PC-9 (cell line): ENCODE measurements around the gene BPIFB2. TPM values are rescaled to one million over a fixed set of nuclear protein-coding genes. Genes with fewer than 3 reads are reported as not detected.
"Not testable (repeated sequence)": the region's sequence is repeated elsewhere in the genome, so short reads cannot be mapped to it uniquely, and the experiment has no call there.

Experiments
- BruUV-seq: library from RNA; stranded (reverse); fragments of 400-500 nt; replicated peaks from 2 replicates; lab custom pipeline; 2021; lab: Mats Ljungman, UMichigan
- CTCF ChIA-PET: fragments of 300-600 bp; sonication (Branson Sonifier 250); formaldehyde crosslinking; loops from one replicate; lab custom pipeline; 2022; ENCODE audit warnings: antibody characterized with exemption; lab: Charles Lee
- POLR2A ChIA-PET: fragments of 300-600 bp; sonication (Branson Sonifier 250); formaldehyde crosslinking; loops from one replicate; lab custom pipeline; 2022; ENCODE audit warnings: antibody characterized with exemption; ENCODE audit not compliant: unreplicated experiment; lab: Charles Lee
- DNase-seq, 2 experiments: peaks; one replicate each; pipeline versions ENCODE4 v3.0.0 to v3.0.0-alpha.2; 2015 to 2022; ENCODE audit warnings: mixed read lengths in 1 of 2
- H2AFZ ChIP-seq: fragments of 200-600 bp; sonication (generic); 2 replicates; pipeline ENCODE4 v1.8.1; 2017; ENCODE audit warnings: antibody characterized with exemption
- H3F3A ChIP-seq: fragments of 200-600 bp; sonication (generic); 2 replicates; pipeline ENCODE4 v1.8.1; 2017; ENCODE audit warnings: antibody characterized with exemption, mild to moderate bottlenecking, low read depth; ENCODE audit not compliant: insufficient read depth
- H3K27ac ChIP-seq: fragments of 200-600 bp; sonication (generic); 2 replicates; pipeline ENCODE4 v1.6.1; 2016; ENCODE audit warnings: mixed run types
- H3K27me3 ChIP-seq: fragments of 200-600 bp; sonication (generic); 2 replicates; pipeline ENCODE4 v1.6.1; 2016; ENCODE audit warnings: low read depth, mixed run types; ENCODE audit not compliant: insufficient read depth
- H3K36me3 ChIP-seq: fragments of 200-600 bp; sonication (generic); 2 replicates; pipeline ENCODE4 v1.6.1; 2016; ENCODE audit warnings: low read depth, mixed run types
- H3K4me1 ChIP-seq: fragments of 200-600 bp; sonication (generic); replicated peaks from 2 replicates; pipeline ENCODE4 v1.6.1; 2016; ENCODE audit warnings: mixed run types; ENCODE audit not compliant: insufficient read depth
- H3K4me2 ChIP-seq: fragments of 200-600 bp; sonication (generic); 2 replicates; pipeline ENCODE4 v1.6.1; 2017; ENCODE audit warnings: mixed run types
- H3K4me3 ChIP-seq: fragments of 200-600 bp; sonication (generic); 2 replicates; pipeline ENCODE4 v1.6.1; 2016; ENCODE audit warnings: mixed run types
- H3K79me2 ChIP-seq: fragments of 200-600 bp; sonication (generic); 2 replicates; pipeline ENCODE4 v1.6.1; 2017; ENCODE audit warnings: low read depth, mixed run types
- H3K9me2 ChIP-seq: fragments of 200-600 bp; sonication (generic); 2 replicates; pipeline ENCODE4 v1.8.1; 2017; ENCODE audit warnings: mild to moderate bottlenecking; ENCODE audit not compliant: insufficient read depth
- H3K9me3 ChIP-seq: fragments of 200-600 bp; sonication (generic); 2 replicates; pipeline ENCODE4 v1.8.1; 2016; ENCODE audit warnings: low read depth; ENCODE audit not compliant: insufficient read depth
- H4K20me1 ChIP-seq: fragments of 200-600 bp; sonication (generic); 2 replicates; pipeline ENCODE4 v1.8.1; 2017; ENCODE audit not compliant: insufficient read depth
- EZH2 ChIP-seq: fragments of 200-600 bp; sonication (generic); IDR thresholded peaks from 2 replicates; pipeline ENCODE4 v1.8.0; 2017; ENCODE audit warnings: antibody characterized with exemption, low read depth
- intact Hi-C: fragments of 100-400 bp; cut with micrococcal nuclease; formaldehyde crosslinking; loops from one replicate; pipeline ENCODE4 v1.10.0; 2022; ENCODE audit not compliant: unreplicated experiment
- total RNA-seq: library from RNA; stranded (reverse); gene quantifications from 2 replicates; pipeline ENCODE4 v1.2.3, GENCODE V29; 2021
- TF ChIP-seq, protein P1 (sequence below): fragments of 200-600 bp; sonication (generic); conservative IDR thresholded peaks from 2 replicates; pipeline ENCODE4 v1.6.1; 2017; ENCODE audit warnings: mixed run types, antibody characterized with exemption, mild to moderate bottlenecking, moderate library complexity

BPIFB2 gene
- total RNA-seq, 1 experiment from 2014 or later: not detected

DNA sequence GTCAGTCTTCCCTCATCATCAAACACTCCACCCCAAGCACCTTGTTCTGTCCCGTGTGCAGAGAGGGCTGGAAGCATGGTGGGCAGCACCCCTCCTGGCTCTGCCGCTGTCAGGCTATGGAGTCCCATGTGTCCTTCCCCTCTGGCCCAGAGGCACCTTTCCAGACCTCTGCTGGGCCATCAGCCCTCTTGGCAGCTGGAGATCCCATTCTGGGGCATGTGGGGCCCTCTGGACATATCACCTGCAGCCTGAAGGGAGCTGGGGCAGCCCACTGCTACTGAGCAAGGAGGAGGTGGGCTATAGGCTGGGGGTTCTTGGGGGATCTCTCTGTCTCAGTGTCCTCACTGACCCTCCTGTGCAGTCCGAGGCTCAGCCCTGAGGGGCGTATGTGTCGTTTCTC lies 45.5 kb upstream of the BPIFB2 start:
- no peaks in the 10 kb centered on the region for H3K4me1 ChIP-seq
- no peak overlapping the region for H3K4me2 ChIP-seq
- no peak overlapping the region for H3K27ac ChIP-seq
- H2AFZ ChIP-seq: no peak overlapping the region
- no peak for TF ChIP-seq EZH2
- TF ChIP-seq, protein P1, sequence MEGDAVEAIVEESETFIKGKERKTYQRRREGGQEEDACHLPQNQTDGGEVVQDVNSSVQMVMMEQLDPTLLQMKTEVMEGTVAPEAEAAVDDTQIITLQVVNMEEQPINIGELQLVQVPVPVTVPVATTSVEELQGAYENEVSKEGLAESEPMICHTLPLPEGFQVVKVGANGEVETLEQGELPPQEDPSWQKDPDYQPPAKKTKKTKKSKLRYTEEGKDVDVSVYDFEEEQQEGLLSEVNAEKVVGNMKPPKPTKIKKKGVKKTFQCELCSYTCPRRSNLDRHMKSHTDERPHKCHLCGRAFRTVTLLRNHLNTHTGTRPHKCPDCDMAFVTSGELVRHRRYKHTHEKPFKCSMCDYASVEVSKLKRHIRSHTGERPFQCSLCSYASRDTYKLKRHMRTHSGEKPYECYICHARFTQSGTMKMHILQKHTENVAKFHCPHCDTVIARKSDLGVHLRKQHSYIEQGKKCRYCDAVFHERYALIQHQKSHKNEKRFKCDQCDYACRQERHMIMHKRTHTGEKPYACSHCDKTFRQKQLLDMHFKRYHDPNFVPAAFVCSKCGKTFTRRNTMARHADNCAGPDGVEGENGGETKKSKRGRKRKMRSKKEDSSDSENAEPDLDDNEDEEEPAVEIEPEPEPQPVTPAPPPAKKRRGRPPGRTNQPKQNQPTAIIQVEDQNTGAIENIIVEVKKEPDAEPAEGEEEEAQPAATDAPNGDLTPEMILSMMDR: no peak
- no peaks in the 10 kb centered on the region for H3F3A ChIP-seq
- peaks cover 75% of the 10 kb centered on the region for H3K27me3 ChIP-seq
- no peak overlapping the region for H3K4me3 ChIP-seq
- no peaks in the 10 kb centered on the region for H3K36me3 ChIP-seq
- POLR2A ChIA-PET: no interaction called here
- BruUV-seq: no TSS peak
- H4K20me1 ChIP-seq: no peaks in the 10 kb centered on the region
- no peaks in the 10 kb centered on the region for H3K9me2 ChIP-seq
- intact Hi-C loops: no loop called here
- CTCF ChIA-PET: no interaction called here
- H3K79me2 ChIP-seq: no peaks in the 10 kb centered on the region
- H3K9me3 ChIP-seq: no peaks in the 10 kb centered on the region
- no peak for DNase-seq

- DNase-seq, H3K79me2 ChIP-seq, H3K9me2 ChIP-seq, H3K9me3 ChIP-seq, H3K27ac ChIP-seq, POLR2A ChIA-PET, H3F3A ChIP-seq, intact Hi-C loops, H4K20me1 ChIP-seq, H2AFZ ChIP-seq, H3K4me2 ChIP-seq, H3K4me3 ChIP-seq, BruUV-seq, H3K4me1 ChIP-seq, H3K36me3 ChIP-seq: not testable (repeated sequence)
- CTCF ChIA-PET: interaction anchor here (0.9 kb wide), 1 partner anchor 37 kb away, joined by 3 read pairs; no protein-coding TSS in a partner anchor
- peaks cover 77% of the 10 kb centered on the region for H3K27me3 ChIP-seq
Measured at GRCh38 chr20:32962646-32963045, 44.9 kb upstream of the BPIFB2 start.

- H3F3A ChIP-seq: no peaks in the 10 kb centered on the region
- ChIA-PET CTCF (interaction anchor here (0.9 kb wide), 1 partner anchor 37 kb away, joined by 3 read pairs; no protein-coding TSS in a partner anchor), POLR2A (no interaction called here)
- H2AFZ ChIP-seq: no peak overlapping the region
- H3K27me3 ChIP-seq: peaks cover 82% of the 10 kb centered on the region
- H3K9me3 ChIP-seq: no peaks in the 10 kb centered on the region
- no TSS peak for BruUV-seq
- TF ChIP-seq, protein P1: no peak
- TF ChIP-seq EZH2: no peak
- H3K79me2 ChIP-seq: no peaks in the 10 kb centered on the region
- no peaks in the 10 kb centered on the region for H3K36me3 ChIP-seq
- intact Hi-C loops: no loop called here
- no peak for DNase-seq
- no peaks in the 10 kb centered on the region for H4K20me1 ChIP-seq
- no peaks in the 10 kb centered on the region for H3K9me2 ChIP-seq
- no peak overlapping the region for H3K4me2 ChIP-seq
- no peaks in the 10 kb centered on the region for H3K4me1 ChIP-seq
- no peak overlapping the region for H3K27ac ChIP-seq
- H3K4me3 ChIP-seq: no peak overlapping the region
Measured at GRCh38 chr20:32963176-32963575, 44.3 kb upstream of the BPIFB2 start.

DNA sequence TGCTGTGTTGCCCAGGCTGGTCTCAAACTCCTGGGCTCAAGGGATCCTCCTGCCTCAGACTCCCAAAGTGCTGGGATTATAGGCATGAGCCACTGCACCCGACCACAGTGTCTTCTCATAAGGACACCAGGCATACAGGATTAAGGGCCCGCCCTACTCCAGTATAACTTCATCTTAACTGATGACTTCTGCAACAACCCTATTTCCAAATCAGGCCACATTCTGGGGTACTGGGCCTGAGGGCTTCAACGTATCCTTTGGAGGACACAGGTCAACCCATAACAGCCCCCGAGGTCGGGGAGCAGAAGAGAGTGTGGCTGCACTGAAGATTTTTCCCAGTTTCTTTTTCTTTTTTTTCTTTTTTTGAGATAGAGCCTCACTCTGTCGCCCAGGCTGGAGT lies 42.9 kb upstream of the BPIFB2 start:
- intact Hi-C loops: no loop called here
- Histone ChIP-seq H3K36me3 (no peaks in the 10 kb centered on the region), H4K20me1 (no peaks in the 10 kb centered on the region), H3K79me2 (no peaks in the 10 kb centered on the region), H3F3A (no peaks in the 10 kb centered on the region), H3K9me2 (no peaks in the 10 kb centered on the region), H3K4me3 (no peak overlapping the region), H3K27ac (no peak overlapping the region), H2AFZ (no peak overlapping the region), H3K4me1 (no peaks in the 10 kb centered on the region), H3K4me2 (no peak overlapping the region), H3K9me3 (no peaks in the 10 kb centered on the region), H3K27me3 (peaks cover 95% of the 10 kb centered on the region)
- ChIA-PET CTCF (no interaction called here), POLR2A (no interaction called here)
- no peak for TF ChIP-seq EZH2
- no TSS peak for BruUV-seq
- no peak for DNase-seq
